SW 1271 (cell line): Measurements from ENCODE around the gene SPTAN1.

Experiments
- DNase-seq, 2 experiments: peaks; one replicate each; lab custom pipeline; 2025; lab: John Stamatoyannopoulos, UW

SPTAN1 gene

DNA sequence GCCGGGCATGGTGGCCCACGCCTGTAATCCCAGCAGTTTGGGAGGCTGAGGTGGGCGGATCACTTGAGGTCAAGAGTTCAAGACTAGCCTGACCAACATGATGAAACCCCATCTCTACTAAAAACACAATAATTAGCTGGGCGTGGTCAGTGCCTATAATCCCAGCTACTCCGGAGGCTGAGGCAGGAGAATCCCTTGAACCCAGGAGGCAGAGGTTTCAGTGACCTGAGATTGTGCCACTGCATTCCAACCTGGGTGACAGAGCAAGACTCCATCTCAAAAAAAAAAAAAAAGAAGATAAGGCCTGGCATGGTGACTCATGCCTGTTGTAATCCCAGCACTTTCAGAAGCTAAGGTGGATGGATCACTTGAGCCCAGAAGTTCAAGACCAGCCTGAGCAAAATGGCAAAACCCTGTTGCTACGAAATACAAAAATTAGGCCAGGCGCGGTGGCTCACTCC lies 114.1 kb downstream of the SPTAN1 start:
- DNase-seq, result peak; percentile 51 to 69

- DNase-seq, result no peak
Observed at GRCh38 chr9:128669786-128670185, 117.4 kb downstream of the SPTAN1 start.

DNA sequence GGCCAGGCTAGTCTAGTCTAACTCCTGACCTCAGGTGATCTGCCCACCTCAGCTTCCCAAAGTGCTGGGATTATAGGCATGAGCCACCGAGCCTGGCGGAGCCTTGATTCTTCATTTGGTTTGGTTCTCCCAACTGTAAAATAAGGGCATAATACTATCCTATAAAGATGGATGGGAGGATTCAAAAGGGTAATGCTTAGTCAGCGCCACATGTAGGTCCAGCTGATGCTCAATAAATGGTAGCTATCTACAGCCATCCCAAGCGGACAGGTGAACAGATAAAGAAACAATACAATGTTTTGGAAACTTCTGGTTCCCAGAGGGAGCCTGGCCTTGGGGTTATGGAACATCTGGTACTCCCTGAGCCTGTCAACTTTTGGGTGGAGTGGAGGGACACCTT lies 123.0 kb downstream of the SPTAN1 start:
- no peak for DNase-seq

DNA sequence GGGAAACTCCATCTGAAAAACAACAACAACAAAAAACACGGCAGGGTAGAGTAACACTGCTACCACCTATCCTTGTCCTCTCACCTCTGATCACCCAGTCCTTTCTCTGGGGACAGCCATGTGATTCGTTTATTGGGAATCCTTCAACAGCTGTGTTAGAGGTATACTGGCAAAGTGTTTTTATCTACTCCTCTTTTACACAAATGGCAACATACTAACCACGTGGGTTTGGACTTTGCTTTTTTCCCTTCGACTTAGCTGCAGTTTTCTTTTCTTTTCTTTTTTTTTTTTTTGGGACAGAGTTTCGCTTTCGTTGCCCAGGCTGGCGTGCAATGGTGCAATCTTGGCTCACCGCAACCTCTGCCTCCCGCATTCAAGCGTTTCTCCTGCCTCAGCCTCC lies 125.4 kb downstream of the SPTAN1 start:
- no peak for DNase-seq
